HEK293 (cell line): Measurements from ENCODE around the gene PTPRN2.

Experiments used
- CTCF ChIP-seq: fragments of 450-650 bp; formaldehyde crosslinking; IDR thresholded peaks from 2 replicates; pipeline ENCODE4 v1.5.1; 2016; ENCODE audit warnings: missing biosample characterization, missing genetic modification characterization
- PRDM10 ChIP-seq: fragments of 450-650 bp; formaldehyde crosslinking; IDR thresholded peaks from 2 replicates; pipeline ENCODE4 v1.5.1; 2016; ENCODE audit warnings: missing biosample characterization, missing genetic modification characterization
- SP3 ChIP-seq: fragments of 450-650 bp; formaldehyde crosslinking; IDR thresholded peaks from 2 replicates; pipeline ENCODE4 v1.5.1; 2016; ENCODE audit warnings: missing biosample characterization, missing genetic modification characterization
- ZBTB1 ChIP-seq: fragments of 450-650 bp; formaldehyde crosslinking; IDR thresholded peaks from 2 replicates; pipeline ENCODE4 v1.5.1; 2016; ENCODE audit warnings: missing biosample characterization, missing genetic modification characterization
- ZFP41 ChIP-seq: fragments of 450-650 bp; formaldehyde crosslinking; IDR thresholded peaks from 2 replicates; pipeline ENCODE4 v1.5.1; 2016; ENCODE audit warnings: missing biosample characterization, missing genetic modification characterization, borderline replicate concordance
- ZNF501 ChIP-seq: fragments of 450-650 bp; formaldehyde crosslinking; IDR thresholded peaks from 2 replicates; pipeline ENCODE4 v1.5.1; 2016; ENCODE audit warnings: missing biosample characterization, missing genetic modification characterization
- ZNF701 ChIP-seq: fragments of 450-650 bp; formaldehyde crosslinking; IDR thresholded peaks from 2 replicates; pipeline ENCODE4 v1.5.1; 2016; ENCODE audit warnings: missing biosample characterization, missing genetic modification characterization

- TF ChIP-seq ZFP41 (tag by site-specific recombination) (no peak), CTCF (tag by site-specific recombination) (no peak), SP3 (tag by site-specific recombination) (no peak), ZNF701 (no peak), PRDM10 (tag by site-specific recombination) (no peak), ZBTB1 (tag by site-specific recombination) (no peak), ZNF501 (tag by site-specific recombination) (no peak)
Measured at GRCh38 chr7:158040199-158040598, 547.4 kb downstream of the PTPRN2 start.
